IMR-90 (cell line): ENCODE data around the gene LRIT1. TPM values are rescaled to one million over a fixed set of nuclear protein-coding genes. Genes with fewer than 3 reads are reported as not detected.

Source experiments
- ATAC-seq: fragments of 200-7000 bp; cut with Tn5 transposase; 2 replicates; pipeline ENCODE4 v1.9.1; 2020; ENCODE audit warnings: low read depth, mild to moderate bottlenecking, moderate library complexity
- BruUV-seq: library from RNA; stranded (reverse); fragments of 400-500 nt; replicated peaks from 2 replicates; lab custom pipeline; 2021; lab: Mats Ljungman, UMichigan
- CTCF ChIA-PET: fragments of 300-600 bp; formaldehyde crosslinking; extraction: SDS; loops from one replicate; lab custom pipeline; 2021; ENCODE audit warnings: antibody characterized with exemption; lab: Yijun Ruan, JAX
- POLR2A ChIA-PET: fragments of 300-600 bp; sonication (Branson Sonifier 250); formaldehyde crosslinking; loops from one replicate; lab custom pipeline; 2022; ENCODE audit warnings: antibody characterized with exemption; ENCODE audit not compliant: unreplicated experiment; lab: Charles Lee
- DNase-seq: peaks from one replicate; pipeline ENCODE4 v3.0.0; 2013
- H2AFZ ChIP-seq: replicated peaks from 2 replicates; pipeline ENCODE3; 2013; ENCODE audit warnings: low read length, mild to moderate bottlenecking; ENCODE audit not compliant: poor library complexity
- H2AK5ac ChIP-seq: 2 replicates; pipeline ENCODE4 v1.6.1; 2013; ENCODE audit warnings: low read depth, low read length, inconsistent platforms
- H2AK9ac ChIP-seq: replicated peaks from 2 replicates; pipeline ENCODE3; 2013; ENCODE audit warnings: mild to moderate bottlenecking, low read depth, low read length, moderate library complexity; ENCODE audit not compliant: poor library complexity
- H2BK120ac ChIP-seq: 2 replicates; pipeline ENCODE4 v1.6.1; 2013; ENCODE audit warnings: low read depth, low read length, inconsistent platforms
- H2BK15ac ChIP-seq: 3 replicates; pipeline ENCODE4 v1.6.1; 2013; ENCODE audit warnings: low read depth, low read length, inconsistent platforms
- H2BK20ac ChIP-seq: 2 replicates; pipeline ENCODE4 v1.6.1; 2013; ENCODE audit warnings: low read depth, mild to moderate bottlenecking, inconsistent platforms, low read length, moderate library complexity
- H2BK5ac ChIP-seq: 2 replicates; pipeline ENCODE4 v1.6.1; 2013; ENCODE audit warnings: mild to moderate bottlenecking, low read depth, low read length, inconsistent platforms; ENCODE audit not compliant: poor library complexity, severe bottlenecking
- H3K14ac ChIP-seq: replicated peaks from 2 replicates; pipeline ENCODE4 v1.6.1; 2013; ENCODE audit warnings: low read depth, low read length, inconsistent platforms
- H3K18ac ChIP-seq: 2 replicates; pipeline ENCODE4 v1.6.1; 2013; ENCODE audit warnings: low read depth, low read length, control low read depth
- H3K23ac ChIP-seq: 2 replicates; pipeline ENCODE4 v1.6.1; 2013; ENCODE audit warnings: low read depth, low read length, inconsistent platforms
- H3K27ac ChIP-seq: 2 replicates; pipeline ENCODE4 v1.5.1; 2013; ENCODE audit warnings: mild to moderate bottlenecking, control low read depth, low read length; ENCODE audit not compliant: insufficient read depth
- H3K27me3 ChIP-seq: 2 replicates; pipeline ENCODE4 v1.6.1; 2013; ENCODE audit warnings: low read length; ENCODE audit not compliant: control insufficient read depth, insufficient read depth
- H3K36me3 ChIP-seq: 2 replicates; pipeline ENCODE4 v1.6.1; 2013; ENCODE audit warnings: low read length, mixed read lengths; ENCODE audit not compliant: control insufficient read depth, insufficient read depth
- H3K4ac ChIP-seq: 2 replicates; pipeline ENCODE4 v1.6.1; 2013; ENCODE audit warnings: low read depth, low read length, inconsistent platforms
- H3K4me1 ChIP-seq: 2 replicates; pipeline ENCODE4 v1.6.1; 2013; ENCODE audit warnings: low read length, mixed read lengths; ENCODE audit not compliant: control insufficient read depth, insufficient read depth
- H3K4me2 ChIP-seq: 2 replicates; pipeline ENCODE4 v1.6.1; 2013; ENCODE audit warnings: low read depth, mild to moderate bottlenecking, control low read depth, low read length, moderate library complexity
- H3K4me3 ChIP-seq: 2 replicates; pipeline ENCODE4 v1.5.1; 2013; ENCODE audit warnings: low read depth, mild to moderate bottlenecking, control low read depth, low read length, moderate library complexity; ENCODE audit not compliant: insufficient read depth
- H3K56ac ChIP-seq: 2 replicates; pipeline ENCODE4 v1.6.1; 2013; ENCODE audit warnings: low read length, inconsistent platforms; ENCODE audit not compliant: insufficient read depth; ENCODE audit errors: extremely low read depth
- H3K79me1 ChIP-seq, 2 experiments: 2 replicates each; pipeline ENCODE4 v1.6.1; 2013; ENCODE audit warnings: low read length in 2 of 2, inconsistent platforms in 1 of 2, low read depth in 1 of 2
- H3K9ac ChIP-seq: 2 replicates; pipeline ENCODE4 v1.6.1; 2013; ENCODE audit warnings: low read depth, low read length, control low read depth
- H3K9me1 ChIP-seq: 2 replicates; pipeline ENCODE4 v1.6.1; 2013; ENCODE audit warnings: low read length, inconsistent platforms; ENCODE audit not compliant: insufficient read depth
- H3K9me3 ChIP-seq: 2 replicates; pipeline ENCODE4 v1.6.1; 2013; ENCODE audit warnings: low read length; ENCODE audit not compliant: control insufficient read depth, insufficient read depth
- H4K20me1 ChIP-seq: 2 replicates; pipeline ENCODE4 v1.6.1; 2013; ENCODE audit warnings: low read length, inconsistent platforms; ENCODE audit not compliant: insufficient read depth
- H4K5ac ChIP-seq: 2 replicates; pipeline ENCODE4 v1.6.1; 2013; ENCODE audit warnings: mild to moderate bottlenecking, low read depth, low read length, control low read depth
- H4K8ac ChIP-seq, 2 experiments: 2 replicates each; pipeline ENCODE4 v1.6.1; 2013; ENCODE audit warnings: low read depth in 2 of 2, low read length in 2 of 2, control low read depth in 1 of 2, inconsistent platforms in 1 of 2
- H4K91ac ChIP-seq: 2 replicates; pipeline ENCODE4 v1.6.1; 2013; ENCODE audit warnings: low read depth, low read length, inconsistent platforms; ENCODE audit not compliant: insufficient read depth
- BHLHE40 ChIP-seq: fragments of 150-350 bp; IDR thresholded peaks from 2 replicates; pipeline ENCODE4 v1.6.1; 2016; ENCODE audit warnings: mild to moderate bottlenecking, low read depth, low read length
- CEBPB ChIP-seq: IDR thresholded peaks from 2 replicates; pipeline ENCODE4 v1.6.1; 2012; ENCODE audit warnings: low read depth, low read length, improper control_type of control experiment
- CHD1 ChIP-seq: IDR thresholded peaks from 2 replicates; pipeline ENCODE4 v1.6.1; 2012; ENCODE audit warnings: low read depth, low read length, improper control_type of control experiment
- CTCF ChIP-seq: conservative IDR thresholded peaks from 2 replicates; pipeline ENCODE4 v1.5.1; 2012; ENCODE audit warnings: mild to moderate bottlenecking, low read depth, low read length, improper control_type of control experiment
- ELK1 ChIP-seq: fragments of 150-350 bp; IDR thresholded peaks from 2 replicates; pipeline ENCODE4 v1.6.1; 2016; ENCODE audit warnings: low read depth, mild to moderate bottlenecking, low read length, moderate library complexity, borderline replicate concordance
- FOS ChIP-seq: fragments of 150-350 bp; IDR thresholded peaks from 2 replicates; pipeline ENCODE4 v1.6.1; 2016; ENCODE audit warnings: low read depth, low read length
- MAFK ChIP-seq: IDR thresholded peaks from 2 replicates; pipeline ENCODE4 v1.6.1; 2012; ENCODE audit warnings: low read depth, low read length, improper control_type of control experiment
- MAZ ChIP-seq: IDR thresholded peaks from 2 replicates; pipeline ENCODE4 v1.6.1; 2012; ENCODE audit warnings: low read depth, mild to moderate bottlenecking, low read length, improper control_type of control experiment, moderate library complexity, borderline replicate concordance
- MXI1 ChIP-seq: IDR thresholded peaks from 2 replicates; pipeline ENCODE4 v1.6.1; 2012; ENCODE audit warnings: low read depth, mild to moderate bottlenecking, low read length, moderate library complexity, borderline replicate concordance
- NFE2L2 ChIP-seq: fragments of 150-350 bp; IDR thresholded peaks from 2 replicates; pipeline ENCODE4 v1.6.1; 2016; ENCODE audit warnings: low read depth, mild to moderate bottlenecking, low read length
- POLR2A ChIP-seq: IDR thresholded peaks from 2 replicates; pipeline ENCODE4 v1.6.1; 2012; ENCODE audit warnings: mild to moderate bottlenecking, low read depth, low read length
- RAD21 ChIP-seq: IDR thresholded peaks from 2 replicates; pipeline ENCODE4 v1.6.1; 2012; ENCODE audit warnings: low read length, improper control_type of control experiment
- RCOR1 ChIP-seq: IDR thresholded peaks from 2 replicates; pipeline ENCODE4 v1.6.1; 2012; ENCODE audit warnings: mild to moderate bottlenecking, low read length, improper control_type of control experiment; ENCODE audit not compliant: insufficient replicate concordance
- RFX5 ChIP-seq: IDR thresholded peaks from 2 replicates; pipeline ENCODE4 v1.8.0; 2012; ENCODE audit warnings: low read depth, mild to moderate bottlenecking, low read length, moderate library complexity
- SMC3 ChIP-seq: fragments of 150-350 bp; IDR thresholded peaks from 2 replicates; pipeline ENCODE4 v1.6.1; 2016; ENCODE audit warnings: low read depth, mild to moderate bottlenecking, antibody characterized with exemption, low read length, moderate library complexity
- USF2 ChIP-seq: fragments of 150-350 bp; IDR thresholded peaks from 2 replicates; pipeline ENCODE4 v1.6.1; 2017; ENCODE audit warnings: mild to moderate bottlenecking, antibody characterized with exemption, low read length, low read depth
- WGBS, 2 experiments: methylation state at CpG; one replicate each; pipeline versions ENCODE4 v1.1.5 to v1.1.7; 2013; ENCODE audit warnings: missing lambda C conversion rate in 2 of 2; ENCODE audit not compliant: insufficient read length in 1 of 2; ENCODE audit errors: extremely low coverage in 2 of 2; 5-methylcytosine and 5-hydroxymethylcytosine counted together
- dilution Hi-C: fragments of 300-500 bp; cut with HindIII; formaldehyde crosslinking; loops from one replicate; pipeline ENCODE4 v1.14.3; 2018; ENCODE audit warnings: low sequenced_read_pairs; ENCODE audit not compliant: unreplicated experiment
- in situ Hi-C: fragments of 300-500 bp; cut with MboI; formaldehyde crosslinking; loops from 3 replicates; pipeline ENCODE4 v1.14.3; 2019; ENCODE audit warnings: low sequenced_read_pairs, inconsistent platforms, mixed read lengths
- intact Hi-C: fragments of 100-400 bp; cut with micrococcal nuclease; formaldehyde crosslinking; loops from 2 replicates; pipeline ENCODE4 v1.10.0; 2022
- polyA plus RNA-seq, 3 experiments: library from polyadenylated mRNA; depleted of rRNA; stranded (reverse); fragments of >200 nt; gene quantifications; 2 replicates each; pipeline ENCODE4 v1.2.3, GENCODE V29; 2012; ENCODE audit warnings: low replicate concordance in 1 of 3
- total RNA-seq: library from RNA; depleted of rRNA; stranded (reverse); fragments of >200 nt; gene quantifications from 2 replicates; pipeline ENCODE4 v1.2.3, GENCODE V29; 2012

Gene LRIT1
- total and polyA plus RNA-seq, 2 of the 4 experiments (the other 2 are of a cell fraction) = not detected

GRCh38 chr10:84234479-84234878, 6.9 kb downstream of the LRIT1 start:
- POLR2A ChIA-PET = no interaction called here
- no peak overlapping the region for H3K56ac ChIP-seq
- H3K79me1 ChIP-seq = no peaks in the 10 kb centered on the region
- H4K91ac ChIP-seq = no peak overlapping the region
- H3K9me3 ChIP-seq = no peaks in the 10 kb centered on the region
- H2AK9ac ChIP-seq = no peak overlapping the region
- no peak overlapping the region for H3K18ac ChIP-seq
- H3K27ac ChIP-seq = no peak overlapping the region
- no peak overlapping the region for H2AK5ac ChIP-seq
- no peak overlapping the region for H3K4me2 ChIP-seq
- no peak overlapping the region for H2AFZ ChIP-seq
- no peak overlapping the region for H2BK5ac ChIP-seq
- in situ Hi-C loops = no loop called here
- H3K27me3 ChIP-seq = peaks cover 11% of the 10 kb centered on the region; the same call in 1 of the 2 replicates
- H3K23ac ChIP-seq = no peak overlapping the region
- 74% methylated on average over 2 of the region's 4 CpGs; no CpG with 5 or more reads in 1 of the 2 experiments for WGBS, 2 experiments
- H4K20me1 ChIP-seq = no peaks in the 10 kb centered on the region; the same call in 1 of the 2 replicates
- H2BK20ac ChIP-seq = no peak overlapping the region
- no peak overlapping the region for H4K5ac ChIP-seq
- ATAC-seq (no peak), DNase-seq (no peak)
- dilution Hi-C loops = no loop called here
- H3K4ac ChIP-seq = no peak overlapping the region
- no TSS peak for BruUV-seq
- TF ChIP-seq MAZ = no peak
- TF ChIP-seq CHD1 = no peak
- no peak for TF ChIP-seq SMC3
- TF ChIP-seq ELK1 = no peak
- TF ChIP-seq RCOR1 = no peak
- TF ChIP-seq RFX5 = no peak
- TF ChIP-seq BHLHE40 = no peak
- no peak for TF ChIP-seq MAFK
- no peak for TF ChIP-seq CTCF
- no peak for TF ChIP-seq RAD21
- TF ChIP-seq MXI1 = no peak
- TF ChIP-seq USF2 = no peak
- no peak for TF ChIP-seq NFE2L2
- TF ChIP-seq CEBPB = no peak
- no peak for TF ChIP-seq FOS
- no peak for TF ChIP-seq POLR2A
- H2BK15ac ChIP-seq = no peak overlapping the region
- H3K36me3 ChIP-seq = no peaks in the 10 kb centered on the region
- no peak overlapping the region for H3K14ac ChIP-seq
- H4K8ac ChIP-seq = no peak overlapping the region
- H2BK120ac ChIP-seq = no peak overlapping the region
- H3K9ac ChIP-seq = no peak overlapping the region
- H3K4me3 ChIP-seq = no peak overlapping the region
- H3K9me1 ChIP-seq = no peaks in the 10 kb centered on the region
- no peaks in the 10 kb centered on the region for H3K4me1 ChIP-seq
- intact Hi-C loops = no loop called here
- CTCF ChIA-PET = interaction anchor here (0.6 kb wide), 1 partner anchor 85 kb away, joined by 6 read pairs; no protein-coding TSS in a partner anchor
